Activated CD4-positive, alpha-beta T cell treated with anti-CD3 and anti-CD28 coated beads for 48 hours (primary cell): ENCODE data around the gene ACAD11.

Experiments
- DNase-seq: peaks from one replicate; pipeline ENCODE4 v3.0.0-alpha.2; 2020

ACAD11 gene, protein sequence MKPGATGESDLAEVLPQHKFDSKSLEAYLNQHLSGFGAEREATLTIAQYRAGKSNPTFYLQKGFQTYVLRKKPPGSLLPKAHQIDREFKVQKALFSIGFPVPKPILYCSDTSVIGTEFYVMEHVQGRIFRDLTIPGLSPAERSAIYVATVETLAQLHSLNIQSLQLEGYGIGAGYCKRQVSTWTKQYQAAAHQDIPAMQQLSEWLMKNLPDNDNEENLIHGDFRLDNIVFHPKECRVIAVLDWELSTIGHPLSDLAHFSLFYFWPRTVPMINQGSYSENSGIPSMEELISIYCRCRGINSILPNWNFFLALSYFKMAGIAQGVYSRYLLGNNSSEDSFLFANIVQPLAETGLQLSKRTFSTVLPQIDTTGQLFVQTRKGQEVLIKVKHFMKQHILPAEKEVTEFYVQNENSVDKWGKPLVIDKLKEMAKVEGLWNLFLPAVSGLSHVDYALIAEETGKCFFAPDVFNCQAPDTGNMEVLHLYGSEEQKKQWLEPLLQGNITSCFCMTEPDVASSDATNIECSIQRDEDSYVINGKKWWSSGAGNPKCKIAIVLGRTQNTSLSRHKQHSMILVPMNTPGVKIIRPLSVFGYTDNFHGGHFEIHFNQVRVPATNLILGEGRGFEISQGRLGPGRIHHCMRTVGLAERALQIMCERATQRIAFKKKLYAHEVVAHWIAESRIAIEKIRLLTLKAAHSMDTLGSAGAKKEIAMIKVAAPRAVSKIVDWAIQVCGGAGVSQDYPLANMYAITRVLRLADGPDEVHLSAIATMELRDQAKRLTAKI

GRCh38 chr3:132659365-132660051, at the start of gene ACAD11:
ACAD11 (minus strand) TSS chr3:132659809; CDS start chr3:132659751, 58 bp downstream.
- peak; percentile 49 for DNase-seq

- DNase-seq: no peak
Measured at GRCh38 chr3:132703733-132704132, 44.1 kb upstream of the ACAD11 start.

DNA sequence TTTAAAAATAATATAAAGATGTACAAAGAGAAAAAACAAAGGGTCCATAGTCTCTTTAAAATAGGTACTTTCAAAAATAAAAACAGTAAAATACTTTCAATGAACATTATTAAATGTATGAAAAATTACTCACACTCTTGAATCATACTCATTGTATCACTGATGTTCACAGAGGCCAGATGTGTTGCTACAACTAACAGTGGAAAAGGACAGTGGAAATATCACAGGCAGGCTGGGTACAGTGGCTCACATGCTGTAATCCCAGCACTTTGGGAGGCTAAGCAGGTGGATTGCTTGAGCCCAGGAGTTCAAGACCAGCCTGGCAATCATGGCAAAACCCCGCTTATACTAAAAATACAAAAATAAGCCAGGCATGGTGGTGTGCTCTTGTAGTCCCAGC, 35.8 kb upstream of the ACAD11 start:
- DNase-seq: no peak

DNA sequence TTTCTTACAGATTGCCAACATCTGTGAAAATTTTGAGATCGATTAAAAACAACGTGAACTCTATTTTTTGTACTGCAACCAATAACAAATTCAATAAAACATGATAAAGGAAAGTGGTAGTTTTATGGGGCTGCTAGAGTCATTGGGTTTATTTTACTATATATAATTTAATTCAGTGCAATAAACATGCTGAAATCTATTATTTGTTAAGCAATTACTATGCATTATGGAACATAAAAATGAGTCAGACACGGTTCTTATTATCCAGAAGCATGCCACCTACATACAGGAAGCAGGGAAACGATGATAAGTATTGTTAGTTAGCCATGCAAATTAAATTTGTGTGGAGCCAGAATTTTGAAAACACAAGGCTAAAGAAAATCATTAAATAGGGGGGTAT, 35.4 kb upstream of the ACAD11 start:
- DNase-seq: no peak

DNA sequence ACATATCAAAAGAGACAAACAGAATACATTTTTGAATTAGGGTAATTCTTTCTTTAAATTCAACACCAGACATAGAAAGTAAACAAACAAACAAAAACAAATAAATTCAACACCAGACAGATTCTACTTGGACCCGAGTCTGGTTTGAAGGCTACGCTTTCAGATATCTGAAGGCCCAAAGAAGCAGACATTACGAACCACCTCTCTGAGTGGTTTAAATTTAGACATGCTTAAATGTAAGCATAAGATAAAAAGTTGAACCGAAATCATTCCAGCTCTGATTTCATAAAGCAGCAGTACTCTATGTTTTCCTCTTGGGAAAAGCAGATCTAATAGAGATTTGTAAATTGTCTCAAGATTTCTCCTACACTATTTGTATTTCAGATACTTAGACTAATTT, 30.4 kb upstream of the ACAD11 start:
- DNase-seq: no peak

- no peak for DNase-seq
Measured at GRCh38 chr3:132682201-132682600, 22.6 kb upstream of the ACAD11 start.

DNA sequence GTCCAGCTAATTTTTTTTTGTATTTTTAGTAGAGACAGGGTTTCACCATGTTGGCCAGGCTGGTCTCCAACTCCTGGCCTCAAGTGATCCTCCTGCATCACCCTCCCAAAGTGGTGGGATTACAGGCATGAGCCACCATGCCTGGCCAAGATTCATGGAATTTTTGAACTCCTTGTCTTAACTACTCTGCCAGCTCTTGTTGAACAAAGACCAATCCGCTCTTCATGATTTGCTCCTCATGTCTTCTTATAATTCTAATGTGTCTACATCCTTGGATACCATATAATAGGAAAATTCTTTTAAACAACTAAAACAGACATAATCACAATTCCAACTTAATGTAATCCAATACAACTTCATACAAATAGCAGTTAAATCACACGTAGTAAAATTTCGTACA, 21.8 kb upstream of the ACAD11 start:
- DNase-seq: no peak

DNA sequence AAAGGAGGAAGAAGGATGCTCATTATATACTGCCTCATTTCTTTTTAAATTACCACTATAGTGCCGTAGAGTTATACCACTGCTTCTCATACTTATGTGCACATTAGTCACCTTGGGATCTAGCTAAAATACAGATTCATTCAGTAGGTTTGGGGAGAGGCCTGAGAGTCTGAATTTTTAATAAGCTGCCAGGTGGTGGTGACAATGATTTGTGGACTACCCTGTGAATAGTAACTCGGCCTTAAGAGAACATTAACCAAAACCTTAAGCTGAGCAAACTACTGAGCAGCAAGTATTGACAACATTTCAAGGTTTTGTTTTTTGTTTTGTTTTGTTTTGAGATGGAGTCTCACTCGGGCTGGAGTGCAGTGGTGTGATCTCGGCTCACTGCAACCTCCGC, 20.3 kb upstream of the ACAD11 start:
- no peak for DNase-seq

DNA sequence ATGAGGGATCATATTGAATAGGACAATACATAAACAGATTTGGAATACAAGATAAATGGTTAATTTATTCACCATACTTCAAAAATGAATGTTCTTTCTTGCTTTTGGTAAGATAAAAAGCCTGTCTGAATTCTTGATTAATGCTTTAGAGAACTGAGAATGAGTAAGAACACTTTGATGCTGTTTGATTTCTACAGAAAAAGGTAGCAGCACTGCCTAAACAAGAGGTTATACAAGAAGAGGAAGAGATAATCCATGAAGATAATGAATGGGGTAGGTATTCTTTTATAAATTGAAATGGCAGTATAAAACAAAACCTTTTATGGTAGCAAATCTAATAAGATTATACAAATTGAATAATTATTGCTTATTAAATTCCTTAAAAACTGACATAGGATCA, 15.8 kb upstream of the ACAD11 start:
- DNase-seq: no peak

- DNase-seq: no peak
Measured at GRCh38 chr3:132669256-132669777, 9.7 kb upstream of the ACAD11 start.

- DNase-seq: no peak
Measured at GRCh38 chr3:132665230-132665745, 5.7 kb upstream of the ACAD11 start.

DNA sequence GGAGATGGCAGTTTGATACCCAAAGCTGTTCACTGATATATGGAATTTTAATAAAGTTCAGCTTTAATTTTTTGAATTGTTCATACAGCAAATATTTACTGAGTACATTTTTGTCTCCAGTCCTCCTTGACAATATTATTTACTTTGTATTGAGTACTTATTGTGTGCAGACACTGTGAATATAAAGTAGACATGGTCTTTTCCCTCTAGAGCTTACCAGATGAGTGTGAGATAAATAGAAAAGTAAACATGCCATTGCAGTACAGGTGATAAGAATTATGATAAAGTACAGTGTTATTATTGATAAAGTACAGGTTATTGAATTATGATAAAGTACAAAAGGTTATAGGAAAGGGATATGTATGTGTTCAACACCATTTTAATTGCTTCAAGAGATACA, 2.6 kb upstream of the ACAD11 start:
- no peak for DNase-seq

- DNase-seq: no peak
Measured at GRCh38 chr3:132661101-132661500, 1.5 kb upstream of the ACAD11 start.

DNA sequence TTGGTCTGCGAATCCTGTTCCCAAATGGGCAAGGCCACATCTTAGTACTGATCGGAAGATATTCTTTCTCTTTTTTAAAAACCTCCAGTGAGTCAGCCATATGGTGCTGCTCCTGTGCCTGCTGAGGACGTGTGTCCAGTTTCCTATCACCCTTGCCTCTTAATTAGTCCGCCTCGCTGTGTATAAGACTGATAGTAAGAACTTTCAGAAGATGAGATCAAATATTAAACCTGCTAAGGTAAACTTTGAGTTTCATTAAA, 1.1 kb upstream of the ACAD11 start:
- no peak for DNase-seq

DNA sequence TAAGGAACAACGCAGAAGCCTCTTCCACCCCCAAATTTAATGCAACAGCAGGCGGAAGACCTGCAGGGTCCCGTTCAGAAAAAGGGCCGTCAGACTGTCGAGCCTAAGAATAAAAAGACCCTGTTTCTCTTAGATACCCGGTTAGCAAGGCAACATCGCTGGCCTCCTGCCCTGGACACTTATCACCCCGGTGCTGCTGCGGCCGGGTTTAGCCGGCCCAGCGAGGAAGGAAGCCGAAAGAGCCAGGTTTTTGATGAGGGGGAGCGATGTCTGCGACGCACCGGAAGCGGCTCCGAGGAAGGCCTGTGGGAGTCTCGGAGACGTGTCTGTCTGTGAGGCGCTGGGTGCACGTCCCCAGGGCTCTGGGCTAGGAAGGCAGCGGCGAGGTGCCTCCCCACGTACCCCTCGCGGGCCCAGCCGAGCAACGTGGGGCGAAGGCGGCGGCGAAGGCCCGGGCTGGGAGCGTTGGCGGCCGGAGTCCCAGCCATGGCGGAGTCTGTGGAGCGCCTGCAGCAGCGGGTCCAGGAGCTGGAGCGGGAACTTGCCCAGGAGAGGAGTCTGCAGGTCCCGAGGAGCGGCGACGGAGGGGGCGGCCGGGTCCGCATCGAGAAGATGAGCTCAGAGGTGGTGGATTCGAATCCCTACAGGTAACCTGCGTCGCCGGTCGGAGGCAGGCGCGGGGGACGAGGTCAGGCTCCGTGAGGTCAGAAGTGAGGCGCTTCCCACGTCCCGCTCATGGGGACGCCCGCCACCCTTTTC, 622 bp upstream of the ACAD11 start, which contains the start of gene UBA5:
TSS of gene UBA5 (plus strand) at position 278 of the 759 bp plus-strand sequence. CDS start at position 487, 209 bp downstream.
- DNase-seq: peak; percentile 80

DNA sequence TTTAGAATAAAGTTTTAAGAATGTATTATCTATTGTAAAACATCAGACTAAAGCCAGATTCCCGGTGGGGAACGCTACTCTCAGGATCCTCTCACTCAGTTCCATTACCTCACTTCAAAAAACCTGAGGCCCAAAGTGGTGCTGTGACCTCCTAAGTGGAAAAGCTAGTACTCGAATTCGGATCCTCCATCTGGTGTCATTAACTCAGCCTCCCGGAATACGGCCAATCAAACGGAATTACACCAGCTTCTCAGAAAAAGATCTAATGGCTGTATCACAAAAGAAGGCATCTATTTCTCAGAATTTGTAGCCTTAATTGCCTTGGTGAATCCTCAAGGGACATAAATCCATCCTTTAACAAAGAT, 627 bp downstream of the ACAD11 start:
- DNase-seq: no peak

- DNase-seq: no peak
Measured at GRCh38 chr3:132657869-132658747, 1.5 kb downstream of the ACAD11 start.

DNA sequence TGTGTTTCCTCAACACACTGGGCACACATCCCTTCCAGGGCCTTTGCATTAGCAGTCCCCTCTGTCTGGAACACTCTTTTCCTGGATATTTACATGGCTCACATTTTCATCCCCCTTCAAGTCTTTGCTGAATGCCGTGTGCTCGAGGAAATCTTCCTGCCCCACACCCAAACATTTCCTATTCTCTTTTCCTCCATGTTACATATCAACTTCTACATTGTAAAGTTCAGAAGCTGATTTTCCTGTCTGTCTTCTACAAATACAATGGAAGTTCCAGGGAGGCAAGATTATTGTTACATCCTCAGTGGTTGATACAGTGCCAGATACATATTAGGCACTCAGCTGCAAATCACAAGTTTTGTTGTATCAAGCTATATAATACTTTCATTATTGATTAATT, 4.1 kb downstream of the ACAD11 start:
- DNase-seq: no peak

GRCh38 chr3:132654721-132655120, 4.9 kb downstream of the ACAD11 start:
- no peak for DNase-seq

- DNase-seq: no peak
Measured at GRCh38 chr3:132654190-132654589, 5.4 kb downstream of the ACAD11 start.

DNA sequence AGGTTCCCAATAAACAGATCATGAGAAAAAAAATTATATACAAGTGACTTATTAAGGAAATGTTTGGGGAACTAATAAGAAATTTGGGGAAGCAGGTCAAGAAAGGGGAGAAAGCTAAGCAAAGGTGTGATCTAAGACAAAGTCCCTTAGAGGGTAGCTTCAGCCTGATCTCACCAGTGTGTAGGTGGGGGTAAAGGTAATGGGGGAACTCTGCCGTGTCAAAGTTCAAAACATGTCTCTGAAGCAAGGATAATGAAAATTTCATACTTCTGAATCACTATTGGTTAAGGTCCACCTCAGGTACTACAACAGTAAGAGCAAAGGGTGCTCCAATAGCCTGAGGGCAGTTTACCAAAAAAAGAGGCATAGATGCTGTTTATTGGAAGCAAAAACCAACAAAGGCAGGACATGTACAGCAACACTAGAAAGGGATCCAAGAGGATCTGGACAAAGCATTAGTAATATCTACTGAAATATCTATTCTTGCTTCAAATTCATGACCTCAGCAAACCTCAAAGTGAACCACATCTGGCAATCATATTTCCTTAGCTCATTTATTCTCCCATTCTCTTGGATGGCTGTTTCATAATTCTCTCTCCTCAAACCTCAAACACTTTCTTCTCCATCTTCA, 6.9 kb downstream of the ACAD11 start:
- no peak for DNase-seq
